CD14-positive monocyte (primary cell): ENCODE measurements around the gene CDC37L1. TPM values are rescaled to one million over a fixed set of nuclear protein-coding genes. Genes with fewer than 3 reads are reported as not detected.

ENCODE experiments used
- DNase-seq, 3 donors: peaks; one replicate each; pipeline ENCODE4 v3.0.0-alpha.2; 2011 to 2022
- H2AFZ ChIP-seq: 2 replicates; pipeline ENCODE4 v1.6.0; 2012; ENCODE audit warnings: mild to moderate bottlenecking, low read depth, low read length, inconsistent platforms; ENCODE audit not compliant: insufficient read depth, poor library complexity, severe bottlenecking
- H3K27ac ChIP-seq, 2 donors: 1 replicate in 1 of 2; 2 replicates in 1 of 2; pipeline ENCODE4 v1.5.1; 2012 to 2013; ENCODE audit warnings: low read length in 2 of 2, control low read depth in 1 of 2, inconsistent platforms in 1 of 2, low read depth in 1 of 2, mild to moderate bottlenecking in 1 of 2
- H3K27me3 ChIP-seq, 2 donors: one replicate each; pipeline versions ENCODE4 v1.6.0 to v1.6.1; 2011 to 2013; ENCODE audit warnings: low read length in 2 of 2; ENCODE audit not compliant: control insufficient read depth in 2 of 2, insufficient read depth in 2 of 2
- H3K36me3 ChIP-seq, 2 donors: replicated peaks in 1 of 2; 1 replicate in 1 of 2; 2 replicates in 1 of 2; pipeline versions ENCODE4 v1.5.1 to v1.6.1; 2012 to 2013; ENCODE audit warnings: low read length in 2 of 2, control low read depth in 1 of 2, inconsistent platforms in 1 of 2, mild to moderate bottlenecking in 1 of 2; ENCODE audit not compliant: insufficient read depth in 2 of 2, control insufficient read depth in 1 of 2
- H3K4me1 ChIP-seq, 2 donors: 1 replicate in 1 of 2; 2 replicates in 1 of 2; pipeline versions ENCODE4 v1.5.1 to v1.6.1; 2012 to 2013; ENCODE audit warnings: low read length in 2 of 2, control low read depth in 1 of 2, inconsistent platforms in 1 of 2, mild to moderate bottlenecking in 1 of 2, moderate library complexity in 1 of 2; ENCODE audit not compliant: insufficient read depth in 2 of 2, control insufficient read depth in 1 of 2
- H3K4me2 ChIP-seq: replicated peaks from 2 replicates; pipeline ENCODE3; 2012; ENCODE audit warnings: low read length, moderate library complexity, mild to moderate bottlenecking; ENCODE audit not compliant: poor library complexity, severe bottlenecking; ENCODE audit errors: extremely low read depth
- H3K4me3 ChIP-seq, 3 experiments: fragments of 200-600 bp in 1 of 3; sonication (generic) in 1 of 3; replicated peaks in 1 of 3; 1 replicate in 2 of 3; 2 replicates in 1 of 3; pipeline ENCODE4 v1.5.1; 2011 to 2013; ENCODE audit warnings: low read length in 3 of 3, mild to moderate bottlenecking in 3 of 3, control low read depth in 2 of 3, low read depth in 2 of 3, inconsistent platforms in 1 of 3, moderate library complexity in 1 of 3
- H3K79me2 ChIP-seq: 2 replicates; pipeline ENCODE4 v1.6.0; 2012; ENCODE audit warnings: mild to moderate bottlenecking, control low read depth, inconsistent platforms, low read length, moderate library complexity; ENCODE audit not compliant: insufficient read depth
- H3K9ac ChIP-seq: 2 replicates; pipeline ENCODE4 v1.6.0; 2017; ENCODE audit warnings: low read length, mild to moderate bottlenecking; ENCODE audit not compliant: insufficient read depth, poor library complexity, severe bottlenecking
- H3K9me3 ChIP-seq, 2 donors: replicated peaks in 1 of 2; 1 replicate in 1 of 2; 2 replicates in 1 of 2; pipeline versions ENCODE4 v1.5.1 to v1.6.1; 2012 to 2013; ENCODE audit warnings: low read length in 2 of 2, control low read depth in 1 of 2; ENCODE audit not compliant: control insufficient read depth in 1 of 2, insufficient read depth in 1 of 2
- H4K20me1 ChIP-seq: 2 replicates; pipeline ENCODE4 v1.6.0; 2012; ENCODE audit warnings: mild to moderate bottlenecking, low read length, control low read depth, moderate library complexity; ENCODE audit not compliant: insufficient read depth
- H3K27ac Mint-ChIP-seq, 7 donors: one replicate each; pipeline ENCODE4 v1.8.0; 2020; ENCODE audit warnings: mild to moderate bottlenecking in 7 of 7, mixed read lengths in 7 of 7, moderate library complexity in 6 of 7, inconsistent platforms in 2 of 7
- H3K27me3 Mint-ChIP-seq, 3 donors: one replicate each; pipeline ENCODE4 v1.8.0; 2021 to 2022; ENCODE audit warnings: low read depth in 3 of 3, mild to moderate bottlenecking in 3 of 3, mixed read lengths in 3 of 3, moderate library complexity in 3 of 3, inconsistent platforms in 1 of 3
- H3K36me3 Mint-ChIP-seq, 2 donors: one replicate each; pipeline ENCODE4 v1.8.0; 2020; ENCODE audit warnings: mixed read lengths in 2 of 2, inconsistent platforms in 1 of 2, mild to moderate bottlenecking in 1 of 2
- H3K4me1 Mint-ChIP-seq: one replicate; pipeline ENCODE4 v1.8.0; 2020; ENCODE audit warnings: mild to moderate bottlenecking, mixed read lengths
- H3K4me3 Mint-ChIP-seq, 2 donors: one replicate each; pipeline ENCODE4 v1.8.0; 2020; ENCODE audit warnings: mild to moderate bottlenecking in 2 of 2, mixed read lengths in 2 of 2, moderate library complexity in 1 of 2
- H3K9me3 Mint-ChIP-seq, 7 donors: one replicate each; pipeline ENCODE4 v1.8.0; 2020 to 2022; ENCODE audit warnings: mixed read lengths in 7 of 7, mild to moderate bottlenecking in 6 of 7, moderate library complexity in 6 of 7, inconsistent platforms in 2 of 7
- CTCF ChIP-seq: fragments of 200-600 bp; IDR thresholded peaks from one replicate; pipeline ENCODE4 v1.8.0; 2022; ENCODE audit warnings: antibody characterized with exemption, mild to moderate bottlenecking
- WGBS: methylation state at CpG from one replicate; pipeline ENCODE4 v1.1.5; 2013; ENCODE audit warnings: missing lambda C conversion rate; ENCODE audit not compliant: insufficient coverage; 5-methylcytosine and 5-hydroxymethylcytosine counted together
- intact Hi-C, 2 donors: fragments of 100-400 bp; cut with micrococcal nuclease; formaldehyde crosslinking; loops; one replicate each; pipeline versions ENCODE4 v1.15.0 to v1.15.1; 2023
- polyA plus RNA-seq, 3 donors: library from polyadenylated mRNA; depleted of rRNA in 1 of 3; unstranded in 2 of 3; stranded (reverse) in 1 of 3; fragments of 300-500 nt in 2 of 3; fragments of >200 nt in 1 of 3; fragmentation: Illumina TruSeq in 2 of 3; gene quantifications; 1 replicate in 2 of 3; 2 replicates in 1 of 3; pipeline ENCODE4 v1.2.3, GENCODE V29; 2012 to 2021

The CDC37L1 gene
- polyA plus RNA-seq, 3 donors, result 2.8 to 4.4 (median 2.8) TPM

- Mint-ChIP-seq H3K36me3 (peaks cover 43 to 56% of the 10 kb centered on the region in 2 donors), H3K9me3 (no peaks in the 10 kb centered on the region), H3K4me1 (no peaks in the 10 kb centered on the region), H3K4me3 (no peak overlapping the region), H3K27ac (peak overlapping the region in 1 of 7 donors; percentile 4), H3K27me3 (no peaks in the 10 kb centered on the region)
- H2AFZ ChIP-seq, result no peak overlapping the region
- H3K4me2 ChIP-seq, result no peak overlapping the region
- no peak for TF ChIP-seq CTCF
- DNase-seq, result no peak
- no peak overlapping the region for H3K9ac ChIP-seq
- no peaks in the 10 kb centered on the region for H3K9me3 ChIP-seq
- no peaks in the 10 kb centered on the region for H4K20me1 ChIP-seq
- no peaks in the 10 kb centered on the region for H3K27me3 ChIP-seq
- H3K79me2 ChIP-seq, result no peaks in the 10 kb centered on the region
- no peak overlapping the region for H3K4me3 ChIP-seq
- H3K36me3 ChIP-seq, result peaks cover 24 to 56% of the 10 kb centered on the region in 2 donors
- 90% methylated on average over 4 of the region's 9 CpGs for WGBS
- no peak overlapping the region for H3K27ac ChIP-seq
- H3K4me1 ChIP-seq, result no peaks in the 10 kb centered on the region
- intact Hi-C loops, result no loop called here
Measured at GRCh38 chr9:4714266-4715016, 35.1 kb downstream of the CDC37L1 start.

- Mint-ChIP-seq H3K27me3 (no peaks in the 10 kb centered on the region), H3K9me3 (no peaks in the 10 kb centered on the region), H3K4me1 (no peaks in the 10 kb centered on the region), H3K4me3 (no peak overlapping the region), H3K27ac (no peak overlapping the region), H3K36me3 (peaks cover 46 to 69% of the 10 kb centered on the region in 2 donors)
- intact Hi-C loops, result no loop called here
- no peak for TF ChIP-seq CTCF
- Histone ChIP-seq H3K4me1 (no peaks in the 10 kb centered on the region), H3K36me3 (peaks cover 25 to 56% of the 10 kb centered on the region in 2 donors), H3K9me3 (no peaks in the 10 kb centered on the region), H4K20me1 (no peaks in the 10 kb centered on the region), H3K79me2 (no peaks in the 10 kb centered on the region), H3K4me3 (no peak overlapping the region), H3K27me3 (no peaks in the 10 kb centered on the region), H3K9ac (no peak overlapping the region), H2AFZ (no peak overlapping the region), H3K4me2 (no peak overlapping the region), H3K27ac (no peak overlapping the region)
- DNase-seq, result no peak
- WGBS, result no CpG with 5 or more reads among the region's 1 CpG
Measured at GRCh38 chr9:4716163-4716562, 36.8 kb downstream of the CDC37L1 start.
